Esophagus muscularis mucosa (tissue), 4 donors: ENCODE results near the gene HIBCH. TPM values are rescaled to one million over a fixed set of nuclear protein-coding genes. Genes with fewer than 3 reads are reported as not detected.
A peak's percentile ranks its signal among the peaks of the same experiment; 100 is the strongest.
"Not testable (repeated sequence)": the region's sequence is repeated elsewhere in the genome, so short reads cannot be mapped to it uniquely, and the experiment has no call there.

ENCODE experiments used
- DNase-seq: peaks from one replicate; pipeline ENCODE4 v3.0.0-alpha.2; 2017; ENCODE audit errors: extremely low spot score
- H3K27ac ChIP-seq, 4 donors: fragments of 200-600 bp; sonication (generic); replicated peaks in 1 of 4; 1 replicate in 3 of 4; 2 replicates in 1 of 4; pipeline ENCODE4 v1.5.1; 2016 to 2019; ENCODE audit warnings: mild to moderate bottlenecking in 1 of 4
- H3K27me3 ChIP-seq, 4 donors: fragments of 200-600 bp; sonication (generic); one replicate each; pipeline versions ENCODE4 v1.5.1 to v1.6.0; 2016 to 2019
- H3K36me3 ChIP-seq, 4 donors: fragments of 200-600 bp; sonication (generic); one replicate each; pipeline ENCODE4 v1.5.1; 2016 to 2019
- H3K4me1 ChIP-seq, 4 donors: fragments of 200-600 bp; sonication (generic); one replicate each; pipeline ENCODE4 v1.5.1; 2016 to 2019
- H3K4me3 ChIP-seq, 4 donors: fragments of 200-600 bp; sonication (generic); 1 replicate in 2 of 4; 2 replicates in 2 of 4; pipeline ENCODE4 v1.5.1; 2016 to 2019; ENCODE audit warnings: mild to moderate bottlenecking in 4 of 4, moderate library complexity in 1 of 4
- H3K9me3 ChIP-seq, 4 donors: fragments of 200-600 bp; sonication (generic); 1 replicate in 3 of 4; 2 replicates in 1 of 4; pipeline ENCODE4 v1.5.1; 2016 to 2019
- EP300 ChIP-seq: sonication (generic); formaldehyde crosslinking; IDR thresholded peaks from one replicate; pipeline ENCODE4 v1.6.1; 2017; ENCODE audit warnings: antibody characterized with exemption
- POLR2A ChIP-seq: fragments of 450-650 bp; IDR thresholded peaks from one replicate; pipeline ENCODE4 v1.6.1; 2017; ENCODE audit warnings: antibody characterized with exemption, moderate library complexity, mild to moderate bottlenecking, low read depth
- POLR2AphosphoS5 ChIP-seq, 2 donors: sonication (generic); formaldehyde crosslinking; IDR thresholded peaks; one replicate each; pipeline ENCODE4 v1.6.1; 2017; ENCODE audit warnings: antibody characterized with exemption in 2 of 2
- WGBS: methylation state at CpG from one replicate; pipeline ENCODE4 v1.1.5; 2018; 5-methylcytosine and 5-hydroxymethylcytosine counted together
- intact Hi-C: fragments of 100-400 bp; cut with DNase I; formaldehyde crosslinking; loops from one replicate; pipeline ENCODE4 v1.15.1; 2023
- total RNA-seq, 4 donors: library from RNA; depleted of rRNA; stranded (reverse); fragments of >200 nt; gene quantifications; one replicate each; pipeline versions ENCODE4 v1.1.0 to v1.2.1, GENCODE V29; 2016
- TF ChIP-seq, protein P1 (sequence below), 3 experiments: fragments of 200-600 bp in 2 of 3; fragments of 450-650 bp in 1 of 3; sonication (generic) in 2 of 3; IDR thresholded peaks; one replicate each; pipeline ENCODE4 v1.5.1; 2017 to 2019; ENCODE audit warnings: antibody characterized with exemption in 3 of 3, mild to moderate bottlenecking in 2 of 3, moderate library complexity in 1 of 3

HIBCH gene
- total RNA-seq, 4 donors from 2014 or later: 12.3 to 20.2 (median 15.5) TPM

GRCh38 chr2:190339394-190339793 is 19.8 kb upstream of the HIBCH start:
- Histone ChIP-seq H3K9me3 (no peaks in the 10 kb centered on the region), H3K27me3 (no peaks in the 10 kb centered on the region), H3K4me1 (peaks cover 8 to 25% (median 15%) of the 10 kb centered on the region in 4 donors), H3K27ac (no peak overlapping the region), H3K4me3 (no peak overlapping the region), H3K36me3 (no peaks in the 10 kb centered on the region)
- intact Hi-C loops: loop anchor here (5.0 kb wide), 1 partner anchor 33 kb away; no protein-coding TSS in a partner anchor
- no peak for DNase-seq
- WGBS: 83% methylated on average over 1 of the region's 1 CpG
- TF ChIP-seq, protein P1, sequence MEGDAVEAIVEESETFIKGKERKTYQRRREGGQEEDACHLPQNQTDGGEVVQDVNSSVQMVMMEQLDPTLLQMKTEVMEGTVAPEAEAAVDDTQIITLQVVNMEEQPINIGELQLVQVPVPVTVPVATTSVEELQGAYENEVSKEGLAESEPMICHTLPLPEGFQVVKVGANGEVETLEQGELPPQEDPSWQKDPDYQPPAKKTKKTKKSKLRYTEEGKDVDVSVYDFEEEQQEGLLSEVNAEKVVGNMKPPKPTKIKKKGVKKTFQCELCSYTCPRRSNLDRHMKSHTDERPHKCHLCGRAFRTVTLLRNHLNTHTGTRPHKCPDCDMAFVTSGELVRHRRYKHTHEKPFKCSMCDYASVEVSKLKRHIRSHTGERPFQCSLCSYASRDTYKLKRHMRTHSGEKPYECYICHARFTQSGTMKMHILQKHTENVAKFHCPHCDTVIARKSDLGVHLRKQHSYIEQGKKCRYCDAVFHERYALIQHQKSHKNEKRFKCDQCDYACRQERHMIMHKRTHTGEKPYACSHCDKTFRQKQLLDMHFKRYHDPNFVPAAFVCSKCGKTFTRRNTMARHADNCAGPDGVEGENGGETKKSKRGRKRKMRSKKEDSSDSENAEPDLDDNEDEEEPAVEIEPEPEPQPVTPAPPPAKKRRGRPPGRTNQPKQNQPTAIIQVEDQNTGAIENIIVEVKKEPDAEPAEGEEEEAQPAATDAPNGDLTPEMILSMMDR (IDR thresholded peaks at IDR 0.05): no peak
- TF ChIP-seq POLR2AphosphoS5 (IDR thresholded peaks at IDR 0.05): no peak

DNA sequence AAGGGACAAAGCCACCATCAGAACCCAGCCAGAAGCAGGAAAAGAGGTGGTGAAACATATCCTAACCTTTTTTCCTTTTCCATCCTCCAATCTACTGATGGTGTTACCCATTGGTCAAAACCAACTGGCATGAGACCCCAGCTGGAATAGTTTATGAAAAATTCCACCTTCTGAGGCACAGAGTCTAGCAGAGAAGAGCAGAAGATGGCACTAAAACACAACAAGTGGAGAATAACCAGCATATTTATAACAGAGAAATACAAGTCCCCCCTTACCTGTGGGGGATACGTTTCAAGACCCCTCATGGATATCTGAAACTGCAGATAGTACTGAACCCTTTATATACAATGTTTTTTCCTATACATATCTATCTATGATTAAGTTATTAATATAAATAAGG is 18.8 kb upstream of the HIBCH start:
- Histone ChIP-seq H3K9me3 (no peaks in the 10 kb centered on the region), H3K27ac (peak overlapping the region in 3 of 4 donors; percentile 2 to 29 (median 20)), H3K4me1 (peaks cover 7 to 24% (median 19%) of the 10 kb centered on the region in 4 donors), H3K27me3 (no peaks in the 10 kb centered on the region), H3K4me3 (no peak overlapping the region), H3K36me3 (no peaks in the 10 kb centered on the region)
- WGBS: 78% methylated on average over 1 of the region's 1 CpG
- TF ChIP-seq, protein P1 (IDR thresholded peaks at IDR 0.05): peak in 1 of 3 experiments; percentile 29
- no peak for TF ChIP-seq POLR2A
- intact Hi-C loops: loop anchor here (5.0 kb wide), 1 partner anchor 34 kb away; no protein-coding TSS in a partner anchor
- DNase-seq: no peak

DNA sequence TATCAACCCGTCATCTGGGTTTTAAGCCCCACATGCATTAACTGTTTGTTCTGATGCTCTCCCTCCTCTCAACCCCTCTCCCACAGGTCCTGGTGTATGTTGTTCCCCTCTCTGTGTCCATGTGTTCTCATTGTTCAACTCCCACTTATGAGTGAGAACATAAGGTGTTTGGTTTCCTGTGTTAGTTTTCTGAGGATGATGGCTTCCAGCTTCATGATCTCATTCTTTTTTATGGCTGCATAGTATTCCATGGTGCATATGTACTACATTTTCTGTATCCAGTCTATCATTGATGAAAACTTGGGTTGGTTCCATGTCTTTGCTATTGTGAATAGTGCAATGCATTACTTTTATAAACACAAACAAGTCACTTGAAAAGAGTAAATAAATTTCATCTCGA is 16.8 kb upstream of the HIBCH start:
- Histone ChIP-seq H3K27ac (no peak overlapping the region), H3K4me3 (no peak overlapping the region), H3K9me3 (no peaks in the 10 kb centered on the region), H3K4me1 (peaks cover 0 to 12% (median 7%) of the 10 kb centered on the region in 4 donors), H3K27me3 (no peaks in the 10 kb centered on the region), H3K36me3 (no peaks in the 10 kb centered on the region)
- no peak for DNase-seq
- TF ChIP-seq, protein P1 (IDR thresholded peaks at IDR 0.05): no peak
- no peak for TF ChIP-seq POLR2A
- no peak for TF ChIP-seq EP300
- no peak for TF ChIP-seq POLR2AphosphoS5 (IDR thresholded peaks at IDR 0.05)
- 94% methylated on average over 2 of the region's 2 CpGs for WGBS
- intact Hi-C loops: loop anchor here (5.0 kb wide), 1 partner anchor 36 kb away; no protein-coding TSS in a partner anchor

DNA sequence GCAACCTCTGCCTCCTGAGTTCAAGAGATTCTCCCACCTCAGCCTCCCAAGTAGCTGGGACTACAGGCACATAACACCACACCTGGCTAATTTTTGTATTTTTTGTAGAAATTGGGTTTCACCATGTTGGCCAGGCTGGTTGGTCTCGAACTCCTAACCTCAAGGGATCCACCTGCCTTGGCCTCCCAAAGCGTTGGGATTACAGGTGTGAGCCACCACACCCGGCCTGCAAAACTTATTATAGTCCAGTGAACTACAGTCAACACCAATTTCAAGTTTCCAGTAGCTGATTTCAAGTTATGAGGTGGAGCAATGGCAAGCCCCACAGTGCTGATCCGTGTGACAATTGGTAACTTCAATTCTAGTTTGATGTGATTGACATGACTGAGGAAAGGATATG is 16.0 kb upstream of the HIBCH start:
- 98% methylated on average over 4 of the region's 4 CpGs for WGBS
- not testable (repeated sequence) for DNase-seq

GRCh38 chr2:190335225-190335559 is 15.6 kb upstream of the HIBCH start:
- intact Hi-C loops: loop anchor here (5.0 kb wide), 1 partner anchor 37 kb away; no protein-coding TSS in a partner anchor
- H3K4me3 ChIP-seq: no peak overlapping the region
- peak overlapping the region in 1 of 4 donors; percentile 0 for H3K27ac ChIP-seq
- H3K27me3 ChIP-seq: no peaks in the 10 kb centered on the region
- no peaks in the 10 kb centered on the region for H3K9me3 ChIP-seq
- H3K36me3 ChIP-seq: no peaks in the 10 kb centered on the region
- TF ChIP-seq EP300: no peak
- TF ChIP-seq POLR2A: no peak
- TF ChIP-seq, protein P1 (IDR thresholded peaks at IDR 0.05): no peak
- TF ChIP-seq POLR2AphosphoS5 (IDR thresholded peaks at IDR 0.05): no peak
- no peak for DNase-seq
- H3K4me1 ChIP-seq: peaks cover 0 to 9% (median 5%) of the 10 kb centered on the region in 4 donors

More for the DNA sequence above, 16.0 kb upstream of the HIBCH start:
- not testable (repeated sequence) for H3K27me3 ChIP-seq, H3K36me3 ChIP-seq, H3K4me3 ChIP-seq, H3K9me3 ChIP-seq
- Histone ChIP-seq H3K27ac (peak overlapping the region in 1 of 4 donors; percentile 0), H3K4me1 (peaks cover 0 to 12% (median 7%) of the 10 kb centered on the region in 4 donors)
- intact Hi-C loops: loop anchor here (5.0 kb wide), 1 partner anchor 37 kb away; no protein-coding TSS in a partner anchor
